Coronary artery (tissue), 2 donors: ENCODE data around the gene ZXDC.
A peak's percentile ranks its signal among the peaks of the same experiment; 100 is the strongest.

ENCODE experiments used
- DNase-seq: peaks from one replicate; pipeline ENCODE4 v3.0.0-alpha.2; 2017; ENCODE audit warnings: low spot score
- H3K27ac ChIP-seq, 2 donors: fragments of 200-600 bp; sonication (generic); one replicate each; pipeline ENCODE4 v1.5.1; 2016 to 2019
- H3K4me3 ChIP-seq: fragments of 200-600 bp; sonication (generic); 2 replicates; pipeline ENCODE4 v1.5.1; 2016; ENCODE audit warnings: mild to moderate bottlenecking, moderate library complexity
- CTCF ChIP-seq: fragments of 200-600 bp; sonication (generic); IDR thresholded peaks from one replicate; pipeline ENCODE4 v1.5.1; 2019; ENCODE audit warnings: antibody characterized with exemption

ZXDC gene

GRCh38 chr3:126434931-126435411 lies 40.7 kb downstream of the ZXDC start:
- DNase-seq, result no peak
- TF ChIP-seq CTCF, result no peak
- Histone ChIP-seq H3K27ac (no peak overlapping the region), H3K4me3 (no peak overlapping the region)

GRCh38 chr3:126434264-126434590 lies 41.5 kb downstream of the ZXDC start:
- Histone ChIP-seq H3K27ac (no peak overlapping the region), H3K4me3 (no peak overlapping the region)
- no peak for TF ChIP-seq CTCF
- no peak for DNase-seq

GRCh38 chr3:126433496-126434263 lies 42.0 kb downstream of the ZXDC start:
- TF ChIP-seq CTCF, result no peak
- DNase-seq, result no peak
- Histone ChIP-seq H3K4me3 (no peak overlapping the region), H3K27ac (no peak overlapping the region)

- Histone ChIP-seq H3K27ac (no peak overlapping the region), H3K4me3 (no peak overlapping the region)
- TF ChIP-seq CTCF, result no peak
- no peak for DNase-seq
Observed at GRCh38 chr3:126433105-126433430, 42.6 kb downstream of the ZXDC start.

- no peak for TF ChIP-seq CTCF
- no peak overlapping the region for H3K4me3 ChIP-seq
- DNase-seq, result no peak
- H3K27ac ChIP-seq, result no peak overlapping the region
Observed at GRCh38 chr3:126432361-126433104, 43.2 kb downstream of the ZXDC start.

GRCh38 chr3:126431103-126431534 lies 44.6 kb downstream of the ZXDC start:
- TF ChIP-seq CTCF, result no peak
- Histone ChIP-seq H3K27ac (no peak overlapping the region), H3K4me3 (no peak overlapping the region)
- peak; percentile 56 for DNase-seq

- Histone ChIP-seq H3K27ac (no peak overlapping the region), H3K4me3 (no peak overlapping the region)
- TF ChIP-seq CTCF, result no peak
- DNase-seq, result no peak
Observed at GRCh38 chr3:126424751-126425150, 50.9 kb downstream of the ZXDC start.
